Measurements from ENCODE around the gene ACTMAP. TPM values are rescaled to one million over a fixed set of nuclear protein-coding genes. Genes with fewer than 3 reads are reported as not detected.

ACTMAP gene
- total and polyA plus RNA-seq, 2 of the 13 experiments (the other 11 are each of a cell fraction or from before 2014, with no cell fraction given), result 2.2 to 7.9 TPM

- no peak for TF ChIP-seq CSRNP2 (CRISPR knock-in tag; conservative IDR thresholded peaks at IDR 0.05; ENCODE audit: low read depth)
- TF ChIP-seq ZKSCAN8 (CRISPR knock-in tag; IDR thresholded peaks at IDR 0.05; ENCODE audit: borderline replicate concordance), result no peak
- TF ChIP-seq DRAP1 (CRISPR knock-in tag; IDR thresholded peaks at IDR 0.05), result no peak
- no peak for TF ChIP-seq MBNL3 (CRISPR knock-in tag; conservative IDR thresholded peaks at IDR 0.05)
- no peak for TF ChIP-seq ZNF776 (CRISPR knock-in tag; IDR thresholded peaks at IDR 0.05)
- no peak for TF ChIP-seq ZFP90 (CRISPR knock-in tag; IDR thresholded peaks at IDR 0.05; ENCODE audit: borderline replicate concordance)
- no peak for TF ChIP-seq MBD4 (IDR thresholded peaks at IDR 0.05; ENCODE audit: borderline replicate concordance, low read length)
- no peak for TF ChIP-seq ZNF383 (CRISPR knock-in tag; IDR thresholded peaks at IDR 0.05; ENCODE audit: borderline replicate concordance)
- TF ChIP-seq RNF2 (conservative IDR thresholded peaks at IDR 0.05; ENCODE audit: low read depth), result no peak
- 0 out of 2 replicates have a peak, but pooled peaks have one; percentile 12 for TF ChIP-seq ZNF235 (CRISPR knock-in tag; IDR thresholded peaks at IDR 0.05; ENCODE audit: borderline replicate concordance)
- TF ChIP-seq ZNF75D (CRISPR knock-in tag; IDR thresholded peaks at IDR 0.05; ENCODE audit: borderline replicate concordance), result no peak
- no peak for TF ChIP-seq ADNP (CRISPR knock-in tag; IDR thresholded peaks at IDR 0.05)
- TF ChIP-seq CAMTA2 (CRISPR knock-in tag; IDR thresholded peaks at IDR 0.05; ENCODE audit: borderline replicate concordance), result no peak
- peak; percentile 37 for TF ChIP-seq SKI (IDR thresholded peaks at IDR 0.05; ENCODE audit: partially characterized antibody)
- TF ChIP-seq TEAD3 (CRISPR knock-in tag; optimal IDR thresholded peaks at IDR 0.05; ENCODE audit: borderline replicate concordance), result peak; percentile 31
- peak; percentile 39; the same call in 1 of the 2 replicates for TF ChIP-seq ZNF691 (CRISPR knock-in tag; IDR thresholded peaks at IDR 0.05; ENCODE audit: borderline replicate concordance, low read depth)
- TF ChIP-seq ZNF441 (CRISPR knock-in tag; IDR thresholded peaks at IDR 0.05; ENCODE audit: borderline replicate concordance), result 0 out of 2 replicates have a peak, but pooled peaks have one; percentile 50
- TF ChIP-seq CEBPZ (IDR thresholded peaks at IDR 0.05; ENCODE audit: low read length), result no peak
- TF ChIP-seq ZNF34 (CRISPR knock-in tag; IDR thresholded peaks at IDR 0.05; ENCODE audit: borderline replicate concordance), result no peak
- TF ChIP-seq GABPB1 (CRISPR knock-in tag; IDR thresholded peaks at IDR 0.05), result peak; percentile 62; the same call in 1 of the 2 replicates
- peak; percentile 69 for TF ChIP-seq GATAD2A (CRISPR knock-in tag; IDR thresholded peaks at IDR 0.05)
- TF ChIP-seq, protein P1, sequence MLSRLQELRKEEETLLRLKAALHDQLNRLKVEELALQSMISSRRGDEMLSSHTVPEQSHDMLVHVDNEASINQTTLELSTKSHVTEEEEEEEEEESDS (CRISPR knock-in tag; IDR thresholded peaks at IDR 0.05; ENCODE audit: borderline replicate concordance), result no peak
- no peak for TF ChIP-seq LBX2 (CRISPR knock-in tag; IDR thresholded peaks at IDR 0.05; ENCODE audit: borderline replicate concordance)
Measured at GRCh38 chr19:40718774-40719391, 31.4 kb downstream of the ACTMAP start (continued).
